LNCaP clone FGC (cell line): ENCODE results near the gene ARID1B.

Experiments used
- DNase-seq: peaks from one replicate; pipeline ENCODE4 v3.0.0-alpha.2; 2011; ENCODE audit warnings: low read depth
- H3K4me3 ChIP-seq: 2 replicates; pipeline ENCODE4 v1.5.1; 2011; ENCODE audit warnings: mild to moderate bottlenecking, low read depth, low read length, control low read depth
- CTCF ChIP-seq: IDR thresholded peaks from 2 replicates; pipeline ENCODE4 v1.5.1; 2012; ENCODE audit warnings: mild to moderate bottlenecking; ENCODE audit not compliant: control insufficient read depth, insufficient read depth; ENCODE audit errors: extremely low read depth

The ARID1B gene

DNA sequence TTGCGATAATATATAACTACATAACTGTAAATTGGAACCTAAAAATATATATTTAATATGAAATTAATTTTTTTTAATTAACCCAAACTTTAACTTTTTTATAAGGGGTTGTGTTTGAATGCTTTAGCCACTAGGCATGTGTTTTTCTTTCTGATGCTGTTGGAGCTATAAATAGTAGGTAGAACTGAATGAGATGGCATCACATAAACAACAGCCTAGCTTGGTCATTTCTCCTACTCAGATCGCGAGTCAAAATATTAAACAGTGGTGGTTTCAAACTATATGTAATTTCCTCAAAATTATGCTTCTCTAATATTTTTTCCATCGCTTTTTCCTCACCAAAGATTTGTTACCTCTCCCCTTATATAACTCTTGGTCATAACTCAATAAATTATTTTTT is 243.2 kb downstream of the ARID1B start:
- TF ChIP-seq CTCF: no peak
- H3K4me3 ChIP-seq: peak overlapping the region; percentile 71
- no peak for DNase-seq

- no peak for DNase-seq
- peak overlapping the region; percentile 71 for H3K4me3 ChIP-seq
- no peak for TF ChIP-seq CTCF
These were observed 243.7 kb downstream of the ARID1B start for GRCh38 chr6:157020881-157021343.

DNA sequence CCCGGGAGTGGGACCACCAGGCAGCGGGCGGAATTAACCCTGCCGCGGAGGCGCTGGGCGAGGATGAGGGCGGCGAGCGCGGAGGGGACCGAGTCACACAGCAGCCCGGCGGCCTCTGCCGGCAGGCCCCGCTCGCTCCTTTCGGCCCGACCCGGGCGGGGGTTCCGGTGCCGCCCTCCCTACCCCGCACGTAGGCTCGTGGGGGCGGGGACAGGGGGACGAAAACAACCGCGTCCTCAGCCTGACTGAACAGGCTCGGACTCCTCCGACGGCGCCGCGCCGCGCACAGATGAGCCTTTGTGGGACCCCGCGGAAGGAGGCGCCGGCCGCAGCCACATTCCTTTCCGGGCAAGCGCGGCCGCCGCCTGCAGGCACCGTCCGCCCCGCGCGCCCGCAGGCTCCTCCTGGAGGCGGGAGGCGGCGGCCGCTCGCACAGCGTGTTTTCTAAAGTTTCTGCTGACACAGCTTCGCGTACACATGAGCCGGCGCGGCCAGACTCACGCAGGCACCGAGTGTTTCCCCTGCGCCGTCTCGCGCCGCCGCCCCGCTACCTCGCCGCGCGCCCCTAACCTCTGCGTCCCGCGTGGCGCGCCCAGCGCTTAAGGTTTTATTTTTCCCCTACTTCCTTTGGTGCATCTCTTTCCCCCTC is 244.3 kb downstream of the ARID1B start:
- no peak for DNase-seq
- peak overlapping the region; percentile 71 for H3K4me3 ChIP-seq
- peak; percentile 46 for TF ChIP-seq CTCF

DNA sequence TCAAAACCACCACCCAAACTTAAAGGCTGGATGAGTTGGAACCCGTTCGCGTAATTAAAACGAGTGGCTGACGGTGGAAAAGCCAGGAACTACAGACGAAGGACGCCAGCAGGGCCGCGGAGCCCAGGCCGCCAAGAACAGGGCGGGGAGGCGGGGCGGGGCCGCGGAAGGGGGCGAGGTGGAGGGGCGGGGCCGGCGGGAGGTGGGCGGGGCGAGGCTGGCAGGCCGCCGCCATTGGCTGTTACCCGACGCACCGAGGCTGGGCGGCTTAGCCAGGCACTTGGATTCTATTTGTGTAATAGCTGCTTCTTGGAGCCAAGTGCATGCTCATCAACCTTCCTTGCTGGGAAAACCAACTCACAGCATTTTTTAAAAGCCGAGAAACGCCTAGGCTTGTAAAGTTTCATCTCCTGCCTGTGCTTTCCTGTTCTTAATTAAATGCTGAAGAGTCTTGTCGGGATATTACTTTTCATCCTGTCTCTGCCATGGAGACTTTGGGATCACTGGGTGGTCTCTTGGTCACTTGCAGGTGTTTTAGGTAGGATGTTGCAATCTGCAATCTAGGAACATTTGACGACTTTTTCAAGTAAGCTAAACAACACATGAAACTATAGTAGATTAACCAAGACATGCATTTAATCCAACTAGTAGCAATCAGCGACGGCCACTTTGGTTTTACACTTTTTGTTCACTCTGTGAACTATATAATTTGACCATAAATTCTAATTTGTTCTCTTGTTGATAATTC is 245.0 kb downstream of the ARID1B start:
- H3K4me3 ChIP-seq: peak overlapping the region; percentile 71
- no peak for TF ChIP-seq CTCF
- DNase-seq: peak; percentile 88

GRCh38 chr6:157023958-157024357 is 246.8 kb downstream of the ARID1B start:
- DNase-seq: no peak
- peak; percentile 30; the same call in 1 of the 2 replicates for TF ChIP-seq CTCF
- no peak overlapping the region for H3K4me3 ChIP-seq

GRCh38 chr6:157024745-157025144 is 247.6 kb downstream of the ARID1B start:
- no peak overlapping the region for H3K4me3 ChIP-seq
- TF ChIP-seq CTCF: no peak
- DNase-seq: no peak
